ENCODE data around the gene HMGN4. TPM values are rescaled to one million over a fixed set of nuclear protein-coding genes. Genes with fewer than 3 reads are reported as not detected.

The HMGN4 gene
- total and polyA plus RNA-seq, 9 of the 15 experiments (the other 6 are each of a cell fraction or from before 2014, with no cell fraction given), result 35.4 to 134 (median 94.1) TPM

- 0 out of 2 replicates have a peak, but pooled peaks have one; percentile 31 for TF ChIP-seq ZNF232 (CRISPR knock-in tag; IDR thresholded peaks at IDR 0.05)
- no peak for TF ChIP-seq SNIP1 (IDR thresholded peaks at IDR 0.05; ENCODE audit: low read depth)
- TF ChIP-seq, protein P1, sequence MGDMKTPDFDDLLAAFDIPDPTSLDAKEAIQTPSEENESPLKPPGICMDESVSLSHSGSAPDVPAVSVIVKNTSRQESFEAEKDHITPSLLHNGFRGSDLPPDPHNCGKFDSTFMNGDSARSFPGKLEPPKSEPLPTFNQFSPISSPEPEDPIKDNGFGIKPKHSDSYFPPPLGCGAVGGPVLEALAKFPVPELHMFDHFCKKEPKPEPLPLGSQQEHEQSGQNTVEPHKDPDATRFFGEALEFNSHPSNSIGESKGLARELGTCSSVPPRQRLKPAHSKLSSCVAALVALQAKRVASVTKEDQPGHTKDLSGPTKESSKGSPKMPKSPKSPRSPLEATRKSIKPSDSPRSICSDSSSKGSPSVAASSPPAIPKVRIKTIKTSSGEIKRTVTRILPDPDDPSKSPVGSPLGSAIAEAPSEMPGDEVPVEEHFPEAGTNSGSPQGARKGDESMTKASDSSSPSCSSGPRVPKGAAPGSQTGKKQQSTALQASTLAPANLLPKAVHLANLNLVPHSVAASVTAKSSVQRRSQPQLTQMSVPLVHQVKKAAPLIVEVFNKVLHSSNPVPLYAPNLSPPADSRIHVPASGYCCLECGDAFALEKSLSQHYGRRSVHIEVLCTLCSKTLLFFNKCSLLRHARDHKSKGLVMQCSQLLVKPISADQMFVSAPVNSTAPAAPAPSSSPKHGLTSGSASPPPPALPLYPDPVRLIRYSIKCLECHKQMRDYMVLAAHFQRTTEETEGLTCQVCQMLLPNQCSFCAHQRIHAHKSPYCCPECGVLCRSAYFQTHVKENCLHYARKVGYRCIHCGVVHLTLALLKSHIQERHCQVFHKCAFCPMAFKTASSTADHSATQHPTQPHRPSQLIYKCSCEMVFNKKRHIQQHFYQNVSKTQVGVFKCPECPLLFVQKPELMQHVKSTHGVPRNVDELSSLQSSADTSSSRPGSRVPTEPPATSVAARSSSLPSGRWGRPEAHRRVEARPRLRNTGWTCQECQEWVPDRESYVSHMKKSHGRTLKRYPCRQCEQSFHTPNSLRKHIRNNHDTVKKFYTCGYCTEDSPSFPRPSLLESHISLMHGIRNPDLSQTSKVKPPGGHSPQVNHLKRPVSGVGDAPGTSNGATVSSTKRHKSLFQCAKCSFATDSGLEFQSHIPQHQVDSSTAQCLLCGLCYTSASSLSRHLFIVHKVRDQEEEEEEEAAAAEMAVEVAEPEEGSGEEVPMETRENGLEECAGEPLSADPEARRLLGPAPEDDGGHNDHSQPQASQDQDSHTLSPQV (IDR thresholded peaks at IDR 0.05), result peak; percentile 86
- TF ChIP-seq THRAP3 (IDR thresholded peaks at IDR 0.05; ENCODE audit: borderline replicate concordance), result peak; percentile 98
- peak in 1 of 2 experiments; percentile 91; a peak in 3 of 4 replicates for TF ChIP-seq ARNT (IDR thresholded peaks at IDR 0.05)
- TF ChIP-seq ZNF583 (CRISPR knock-in tag; IDR thresholded peaks at IDR 0.05), result 0 out of 2 replicates have a peak, but pooled peaks have one; percentile 54
- no peak; the same call in 1 of the 2 replicates for TF ChIP-seq ZBTB49 (CRISPR knock-in tag; IDR thresholded peaks at IDR 0.05; ENCODE audit: borderline replicate concordance)
- TF ChIP-seq, protein P2, sequence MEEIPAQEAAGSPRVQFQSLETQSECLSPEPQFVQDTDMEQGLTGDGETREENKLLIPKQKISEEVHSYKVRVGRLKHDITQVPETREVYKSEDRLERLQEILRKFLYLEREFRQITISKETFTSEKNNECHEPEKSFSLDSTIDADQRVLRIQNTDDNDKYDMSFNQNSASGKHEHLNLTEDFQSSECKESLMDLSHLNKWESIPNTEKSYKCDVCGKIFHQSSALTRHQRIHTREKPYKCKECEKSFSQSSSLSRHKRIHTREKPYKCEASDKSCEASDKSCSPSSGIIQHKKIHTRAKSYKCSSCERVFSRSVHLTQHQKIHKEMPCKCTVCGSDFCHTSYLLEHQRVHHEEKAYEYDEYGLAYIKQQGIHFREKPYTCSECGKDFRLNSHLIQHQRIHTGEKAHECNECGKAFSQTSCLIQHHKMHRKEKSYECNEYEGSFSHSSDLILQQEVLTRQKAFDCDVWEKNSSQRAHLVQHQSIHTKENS (CRISPR knock-in tag; IDR thresholded peaks at IDR 0.05), result no peak
- peak; percentile 96 for TF ChIP-seq HNRNPL (IDR thresholded peaks at IDR 0.05; ENCODE audit: low read depth, low read length)
- TF ChIP-seq, protein P3, sequence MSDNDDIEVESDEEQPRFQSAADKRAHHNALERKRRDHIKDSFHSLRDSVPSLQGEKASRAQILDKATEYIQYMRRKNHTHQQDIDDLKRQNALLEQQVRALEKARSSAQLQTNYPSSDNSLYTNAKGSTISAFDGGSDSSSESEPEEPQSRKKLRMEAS (CRISPR knock-in tag; IDR thresholded peaks at IDR 0.05), result peak; percentile 89
- TF ChIP-seq POLR2B (IDR thresholded peaks at IDR 0.05; ENCODE audit: low read depth, partially characterized antibody), result no peak
- TF ChIP-seq OTX1 (CRISPR knock-in tag; IDR thresholded peaks at IDR 0.05), result no peak
- TF ChIP-seq IFI16 (CRISPR knock-in tag; IDR thresholded peaks at IDR 0.05), result no peak
- peak; percentile 19 to 88 (median 74) for TF ChIP-seq YY1 (IDR thresholded peaks at IDR 0.05; ENCODE audit: borderline replicate concordance in 1 of 3, control insufficient read depth in 1 of 3, extremely low read depth in 1 of 3, insufficient read depth in 3 of 3, insufficient read length in 1 of 3, insufficient replicate concordance in 2 of 3, low read depth in 1 of 3, low read length in 2 of 3)
- no peak for TF ChIP-seq ZNF778 (CRISPR knock-in tag; IDR thresholded peaks at IDR 0.05)
- no peak for TF ChIP-seq RBM22 (IDR thresholded peaks at IDR 0.05; ENCODE audit: low read depth, low read length, poor library complexity, severe bottlenecking)
- TF ChIP-seq ZNF217 (CRISPR knock-in tag; IDR thresholded peaks at IDR 0.05), result no peak
- peak; percentile 69 for TF ChIP-seq HDAC2 (IDR thresholded peaks at IDR 0.05)
- TF ChIP-seq ESRRB (CRISPR knock-in tag; IDR thresholded peaks at IDR 0.05; ENCODE audit: borderline replicate concordance), result no peak
- peak; percentile 92; the same call in 1 of the 2 replicates for TF ChIP-seq TARDBP (IDR thresholded peaks at IDR 0.05)
These were observed 863 bp upstream of the HMGN4 start (continued) for GRCh38 chr6:26537160-26537845.

Data from K562 (cell line).